PC-9 (cell line): Measurements from ENCODE around the gene CDKN2B-AS1.

Experiments used
- EZH2 ChIP-seq: fragments of 200-600 bp; sonication (generic); IDR thresholded peaks from 2 replicates; pipeline ENCODE4 v1.8.0; 2017; ENCODE audit warnings: antibody characterized with exemption, low read depth
- TF ChIP-seq, protein P1 (sequence below): fragments of 200-600 bp; sonication (generic); conservative IDR thresholded peaks from 2 replicates; pipeline ENCODE4 v1.6.1; 2017; ENCODE audit warnings: mixed run types, antibody characterized with exemption, mild to moderate bottlenecking, moderate library complexity

DNA sequence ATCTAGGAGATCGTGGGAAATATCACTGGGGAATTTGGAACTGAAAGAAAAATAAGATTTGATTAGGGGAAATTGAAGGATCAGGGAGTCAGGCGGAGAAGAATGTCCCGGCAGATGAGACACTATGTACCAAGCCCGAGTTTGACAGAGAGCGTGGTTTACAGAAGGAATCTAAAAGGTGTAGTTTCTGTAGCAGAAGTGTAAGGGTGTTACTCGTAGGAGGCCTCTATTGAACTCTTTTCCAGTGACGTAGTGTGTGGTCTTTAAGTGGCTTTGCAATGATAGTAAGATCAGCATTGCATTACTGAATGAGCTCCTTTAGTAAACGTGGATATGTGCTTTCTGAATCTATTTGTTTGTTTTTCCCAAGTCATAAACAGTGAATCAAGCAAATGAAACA lies 73.8 kb downstream of the CDKN2B-AS1 start:
- no peak for TF ChIP-seq EZH2
- TF ChIP-seq, protein P1, sequence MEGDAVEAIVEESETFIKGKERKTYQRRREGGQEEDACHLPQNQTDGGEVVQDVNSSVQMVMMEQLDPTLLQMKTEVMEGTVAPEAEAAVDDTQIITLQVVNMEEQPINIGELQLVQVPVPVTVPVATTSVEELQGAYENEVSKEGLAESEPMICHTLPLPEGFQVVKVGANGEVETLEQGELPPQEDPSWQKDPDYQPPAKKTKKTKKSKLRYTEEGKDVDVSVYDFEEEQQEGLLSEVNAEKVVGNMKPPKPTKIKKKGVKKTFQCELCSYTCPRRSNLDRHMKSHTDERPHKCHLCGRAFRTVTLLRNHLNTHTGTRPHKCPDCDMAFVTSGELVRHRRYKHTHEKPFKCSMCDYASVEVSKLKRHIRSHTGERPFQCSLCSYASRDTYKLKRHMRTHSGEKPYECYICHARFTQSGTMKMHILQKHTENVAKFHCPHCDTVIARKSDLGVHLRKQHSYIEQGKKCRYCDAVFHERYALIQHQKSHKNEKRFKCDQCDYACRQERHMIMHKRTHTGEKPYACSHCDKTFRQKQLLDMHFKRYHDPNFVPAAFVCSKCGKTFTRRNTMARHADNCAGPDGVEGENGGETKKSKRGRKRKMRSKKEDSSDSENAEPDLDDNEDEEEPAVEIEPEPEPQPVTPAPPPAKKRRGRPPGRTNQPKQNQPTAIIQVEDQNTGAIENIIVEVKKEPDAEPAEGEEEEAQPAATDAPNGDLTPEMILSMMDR = no peak
